IPS-NIHi7 (cell line): ENCODE measurements around the gene NSDHL.
"Not testable (repeated sequence)": the region's sequence is repeated elsewhere in the genome, so short reads cannot be mapped to it uniquely, and the experiment has no call there.

Source experiments
- DNase-seq: peaks from one replicate; pipeline ENCODE4 v3.0.0; 2012; ENCODE audit warnings: mixed read lengths; ENCODE audit errors: extremely low spot score

NSDHL gene

DNA sequence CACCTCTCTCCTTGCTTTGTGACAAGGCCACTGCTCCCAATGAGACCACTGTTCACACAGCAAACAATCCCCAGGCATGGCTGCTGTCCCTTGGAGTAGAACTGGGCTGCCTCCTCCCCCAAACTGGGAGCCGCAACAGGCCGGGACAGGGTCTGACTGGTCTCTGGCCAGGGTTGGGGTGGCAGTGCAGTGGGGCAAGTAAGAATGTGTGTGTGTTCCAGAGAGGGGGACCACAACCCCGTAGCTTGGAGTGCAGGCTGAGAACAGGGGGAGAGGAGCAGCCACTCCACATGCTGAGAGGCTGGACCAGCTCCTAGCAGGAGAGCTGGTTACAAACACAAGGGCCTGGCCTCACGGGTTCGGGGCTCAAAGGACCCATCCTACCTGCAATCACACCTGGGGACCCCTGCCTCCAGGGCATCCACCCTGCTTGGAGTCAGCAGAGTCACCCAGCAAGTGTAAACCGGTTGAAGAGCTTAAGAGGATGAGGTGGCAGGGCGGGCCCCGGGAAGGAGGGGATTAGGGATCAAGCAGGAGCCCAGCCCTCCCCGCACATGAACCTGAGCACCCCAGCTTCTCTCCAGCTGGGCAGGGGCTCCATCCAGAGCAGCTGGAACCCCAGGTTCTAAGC, 63.2 kb downstream of the NSDHL start:
- DNase-seq: no peak

DNA sequence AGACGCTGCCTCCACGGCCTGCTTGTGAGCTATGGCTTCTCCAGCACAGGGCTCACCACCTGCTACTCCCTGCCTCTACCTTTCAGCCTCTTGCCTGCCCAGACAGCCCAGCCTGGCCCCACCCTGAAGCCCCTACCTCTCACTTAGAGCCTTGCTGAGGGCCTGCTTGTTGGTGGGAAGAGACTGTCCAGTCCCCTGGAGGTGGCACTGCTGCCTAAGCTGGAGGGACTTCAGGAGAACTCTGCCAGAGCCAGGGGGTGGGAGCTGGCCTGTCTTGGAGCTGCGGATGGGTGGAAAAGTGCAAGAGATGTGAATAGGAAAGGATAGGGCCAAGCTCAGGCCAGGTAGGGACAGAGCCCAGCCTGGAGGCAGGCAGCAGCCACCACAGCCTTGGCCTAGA, 64.3 kb downstream of the NSDHL start:
- DNase-seq: no peak

DNA sequence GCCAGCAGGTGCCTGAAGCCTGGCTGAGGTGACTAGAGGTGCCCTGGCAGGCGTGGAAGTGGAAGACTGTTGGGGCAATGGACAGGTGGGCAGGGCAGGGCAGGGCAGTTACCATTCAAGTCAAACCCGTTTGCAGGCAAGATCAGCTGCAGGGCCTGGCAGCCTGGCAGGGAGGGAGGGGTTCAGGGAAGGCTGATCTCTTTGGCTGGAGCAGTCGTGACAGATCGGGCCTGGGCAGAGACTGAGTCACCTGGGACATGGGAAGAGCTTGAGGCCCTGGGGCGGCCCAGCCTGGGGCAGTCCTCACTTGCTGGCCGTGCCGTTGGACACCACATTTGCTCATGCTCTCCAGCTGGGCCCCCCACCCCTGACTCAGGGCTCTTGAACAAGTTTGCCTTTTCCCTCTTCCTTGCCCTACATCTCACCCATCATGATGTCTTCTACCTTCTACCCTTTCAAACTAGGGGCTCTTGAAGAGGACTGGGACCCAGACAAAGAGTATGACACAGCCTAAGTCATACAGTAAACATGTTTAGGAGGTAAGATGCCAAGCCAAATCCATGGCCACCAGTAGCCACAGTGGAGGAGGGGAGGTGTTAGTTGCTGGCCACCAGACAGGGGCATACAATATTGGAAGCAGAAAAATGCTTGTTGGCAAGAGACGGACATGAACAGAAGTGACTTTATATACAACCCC, 65.0 kb downstream of the NSDHL start:
- DNase-seq: no peak

DNA sequence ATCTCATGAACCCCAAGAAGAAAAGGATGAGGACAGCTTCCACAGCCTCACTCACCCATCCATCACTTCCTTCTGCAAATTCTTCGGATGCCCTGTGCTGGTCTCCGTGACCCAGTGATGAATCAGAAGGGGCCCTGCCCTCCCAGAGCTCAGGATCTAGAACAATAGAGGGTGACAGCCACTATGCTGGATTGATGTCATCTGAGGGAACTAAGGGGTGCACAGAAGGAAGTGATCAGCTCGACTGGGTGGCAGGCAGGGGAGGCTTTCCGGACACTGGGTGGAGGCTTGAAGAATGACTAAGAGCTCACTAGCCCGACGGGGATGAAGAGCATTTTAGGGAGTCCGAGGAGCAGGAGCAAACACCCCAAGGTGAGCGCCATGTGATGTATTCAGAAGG, 65.6 kb downstream of the NSDHL start:
- no peak for DNase-seq

DNA sequence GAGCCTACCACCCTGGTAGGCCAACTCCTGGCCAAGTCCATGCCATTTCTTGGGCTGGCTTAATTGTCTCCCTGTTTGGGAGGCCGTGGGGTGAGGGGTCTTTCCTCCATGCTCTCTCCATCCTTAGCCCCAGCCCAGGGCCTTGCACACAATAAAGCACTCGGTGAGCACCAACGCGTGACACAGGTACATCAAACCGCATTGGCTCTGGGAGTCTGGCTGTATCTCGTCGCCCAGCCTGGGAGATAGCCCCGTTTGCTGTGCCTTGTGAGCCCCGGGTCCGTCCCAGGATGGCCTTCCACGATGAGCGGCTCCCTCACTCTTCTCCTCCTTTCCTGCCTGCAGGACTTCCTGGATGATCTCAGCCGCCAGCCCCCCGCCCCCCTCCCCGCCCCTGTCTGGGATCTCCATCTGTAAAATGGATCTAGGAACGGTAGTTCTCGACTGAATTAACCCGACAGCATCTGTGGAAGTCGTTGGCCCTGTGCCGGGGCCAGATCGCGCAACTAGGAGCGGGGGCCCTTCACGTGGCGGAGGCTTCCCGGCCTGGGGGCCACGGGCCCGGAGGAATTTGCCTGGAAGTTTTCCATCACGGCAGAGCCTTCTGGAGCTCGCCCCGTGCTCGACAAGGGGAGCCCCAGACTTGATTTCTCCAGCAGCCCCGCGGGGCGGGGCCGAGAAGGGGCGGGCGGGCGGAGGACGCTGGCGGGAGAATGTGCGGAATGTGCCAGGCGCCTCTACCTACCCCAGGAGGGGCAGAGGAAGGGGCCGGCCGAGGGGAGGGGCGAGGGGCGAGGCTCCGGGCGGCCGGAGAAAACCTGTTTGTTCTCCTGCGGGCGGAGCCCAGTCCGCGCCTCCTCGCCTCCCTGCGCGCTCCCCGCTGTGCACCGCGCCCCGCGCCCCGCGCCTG, 66.6 kb downstream of the NSDHL start, which contains the start of gene ZNF185:
Gene ZNF185 (plus strand): TSS at position 846 of the 910 bp plus-strand sequence. CDS start 16,423 bp downstream, outside the sequence.
- DNase-seq: peak; percentile 70

DNA sequence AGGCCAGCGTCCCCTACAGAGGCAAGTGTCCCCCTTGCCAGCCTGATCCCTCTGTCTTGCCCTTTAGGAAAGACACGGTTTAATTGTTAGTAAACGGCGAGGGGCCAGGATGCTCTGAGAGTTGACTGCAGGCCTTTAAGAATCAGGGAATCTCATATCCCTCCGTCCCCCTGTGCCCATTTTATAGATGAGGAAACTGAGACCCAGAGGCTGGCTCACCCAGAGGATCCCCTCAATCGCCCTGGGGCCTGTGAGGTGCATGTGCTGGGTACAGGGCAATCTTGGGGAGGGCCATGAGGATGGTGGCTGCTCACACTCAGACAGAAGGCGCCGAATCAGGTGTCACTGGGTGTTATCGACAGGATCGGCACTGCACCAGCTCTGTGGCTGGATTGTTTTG, 67.6 kb downstream of the NSDHL start:
- no peak for DNase-seq

DNA sequence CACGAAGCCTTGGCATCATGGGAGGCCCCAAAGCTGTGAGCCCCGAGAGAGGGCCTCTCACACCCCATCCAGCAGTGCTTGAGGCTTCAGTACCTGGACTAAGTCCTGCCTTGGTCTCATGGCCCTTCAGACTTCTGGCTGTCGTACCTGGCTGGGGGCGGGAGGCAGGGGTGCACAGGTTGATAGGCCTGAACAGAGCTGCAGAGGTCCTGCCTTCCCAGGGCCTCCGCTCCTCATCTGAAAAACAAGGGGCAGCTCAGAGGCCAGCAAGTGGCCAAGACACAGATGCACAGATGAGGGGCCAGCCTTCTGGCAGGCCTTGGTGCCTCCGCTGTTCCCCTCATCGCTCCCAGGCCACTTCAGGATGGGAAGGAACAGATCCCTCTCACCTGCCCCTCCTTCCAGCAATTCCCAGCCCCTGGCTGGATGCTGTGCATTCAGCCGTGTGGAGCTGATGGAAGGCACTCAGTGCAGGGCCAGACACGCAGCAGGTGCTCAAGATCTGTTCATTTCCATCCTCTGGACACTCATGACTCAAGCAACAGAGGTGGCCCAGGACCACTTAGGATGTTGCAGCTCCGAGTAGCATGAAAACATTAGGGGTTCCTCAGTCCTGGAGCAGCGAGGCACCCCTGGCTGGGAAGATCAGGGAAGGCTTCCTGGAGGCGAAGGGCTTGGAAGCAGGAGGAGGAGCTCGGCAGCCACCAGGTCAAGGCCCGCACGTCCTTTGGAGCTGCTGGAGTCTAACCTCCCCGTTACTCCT, 68.4 kb downstream of the NSDHL start:
- DNase-seq: no peak

DNA sequence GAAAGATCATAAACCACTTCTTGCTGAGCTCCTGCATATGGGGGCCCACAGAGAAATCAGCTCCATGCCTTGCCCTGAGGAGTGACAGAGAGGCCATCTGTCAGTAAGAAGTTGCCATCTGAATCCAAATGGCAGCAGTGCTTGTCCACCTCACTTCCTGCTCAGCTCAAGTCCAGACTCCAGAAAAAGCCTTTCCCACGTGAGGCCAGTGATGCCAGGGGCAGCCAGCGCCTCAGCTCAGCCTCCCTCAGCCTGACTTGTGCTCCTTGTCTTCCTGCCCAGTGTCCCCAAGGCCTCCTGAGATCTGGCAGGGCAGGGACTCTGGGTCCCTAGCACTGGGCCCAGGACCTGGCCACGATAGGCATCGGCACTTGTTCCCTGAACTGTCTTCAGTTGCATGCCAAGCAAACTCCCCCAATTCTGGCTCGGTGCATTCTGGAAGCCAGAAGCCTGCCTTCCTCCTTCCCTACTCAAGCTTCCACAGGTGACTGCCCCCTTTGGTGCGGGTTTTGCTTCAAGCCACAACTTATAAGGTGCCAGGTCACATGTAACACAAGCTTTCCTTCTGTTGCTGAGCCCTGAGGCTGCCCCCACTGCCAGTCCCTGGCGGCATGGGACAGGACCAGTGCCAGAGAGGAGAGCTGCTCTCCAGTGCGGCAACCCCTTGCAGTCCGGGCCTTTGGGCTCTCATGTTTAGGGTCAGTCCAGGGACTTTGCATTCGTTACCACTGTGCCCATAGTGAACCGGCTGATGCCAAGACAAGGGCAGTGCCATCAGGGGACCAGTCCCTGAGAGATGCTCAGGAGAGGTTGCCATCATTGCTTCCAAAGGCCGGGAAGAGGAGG, 69.2 kb downstream of the NSDHL start:
- no peak for DNase-seq

DNA sequence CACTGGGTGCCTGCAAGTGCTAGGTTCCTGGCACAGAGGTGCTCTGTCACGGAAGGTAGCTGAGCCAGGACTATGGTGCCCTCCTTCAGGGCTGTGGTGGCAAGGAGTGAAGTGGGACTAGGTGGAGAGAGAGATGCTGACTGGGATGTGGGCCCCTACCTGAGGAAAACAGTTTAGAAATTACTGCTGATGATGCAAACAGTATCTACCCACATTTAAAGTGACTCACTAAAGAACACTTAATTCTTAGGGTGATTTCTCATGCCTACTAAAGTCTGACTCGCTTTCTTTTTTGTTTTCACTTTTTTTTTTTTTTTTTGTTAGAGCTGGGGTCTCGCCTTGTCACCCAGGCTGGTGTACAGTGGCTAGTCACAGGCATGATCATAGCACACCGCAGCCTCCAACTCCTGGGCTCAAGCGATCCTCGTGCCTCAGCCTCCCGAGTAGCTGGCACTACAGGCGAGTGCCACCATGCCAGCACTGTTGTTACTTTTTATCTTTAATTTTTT, 70.1 kb downstream of the NSDHL start:
- DNase-seq: no peak

DNA sequence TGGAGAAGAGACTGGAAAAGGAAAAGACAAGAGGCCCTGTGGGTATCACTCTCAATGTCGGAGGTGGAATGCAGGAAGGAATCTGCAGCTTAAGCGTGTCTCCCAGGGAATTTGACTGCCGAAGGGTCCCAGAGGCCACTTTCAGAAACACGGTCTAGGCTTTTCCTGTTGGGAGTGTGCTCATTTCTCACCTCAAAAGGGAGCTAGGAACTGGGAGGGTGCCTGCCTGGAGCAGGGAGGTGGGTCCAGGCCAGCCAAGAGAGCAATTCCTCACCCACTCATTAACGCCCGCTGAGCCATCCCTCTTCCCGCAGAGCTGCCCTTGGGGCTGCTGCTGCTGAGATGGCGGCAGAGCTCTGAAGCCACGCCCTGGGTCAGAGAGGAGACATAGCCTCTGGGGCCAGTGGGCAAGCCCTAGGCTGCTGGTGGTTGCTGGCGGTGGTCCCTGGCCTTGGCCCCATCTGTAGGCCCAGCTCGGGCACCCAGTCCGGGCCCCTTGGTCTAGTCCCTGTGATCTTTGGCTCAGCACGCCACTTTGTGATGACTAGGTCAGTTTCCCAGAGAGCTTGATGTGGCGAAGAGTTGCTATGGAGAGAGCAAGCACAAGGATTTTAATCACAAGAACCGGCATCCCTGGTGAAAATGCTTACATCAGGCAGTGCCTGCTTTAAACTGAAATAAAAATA, 71.1 kb downstream of the NSDHL start:
- DNase-seq: peak; percentile 26

DNA sequence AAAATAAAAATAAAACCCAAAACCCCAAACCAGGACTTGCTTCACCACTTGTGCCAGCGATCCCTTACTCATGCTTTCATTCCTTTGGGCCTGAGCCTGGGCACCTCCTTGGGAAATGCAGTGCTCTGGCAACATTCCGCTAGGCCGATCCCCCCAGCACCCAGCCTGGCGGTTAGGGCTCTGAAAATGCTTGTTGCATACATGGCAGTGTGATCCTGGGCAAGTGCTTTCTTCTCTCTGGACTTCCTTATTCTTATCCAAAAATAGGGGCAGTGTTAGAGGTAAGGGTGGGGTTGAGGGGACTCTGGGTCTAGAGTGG, 71.6 kb downstream of the NSDHL start:
- no peak for DNase-seq

DNA sequence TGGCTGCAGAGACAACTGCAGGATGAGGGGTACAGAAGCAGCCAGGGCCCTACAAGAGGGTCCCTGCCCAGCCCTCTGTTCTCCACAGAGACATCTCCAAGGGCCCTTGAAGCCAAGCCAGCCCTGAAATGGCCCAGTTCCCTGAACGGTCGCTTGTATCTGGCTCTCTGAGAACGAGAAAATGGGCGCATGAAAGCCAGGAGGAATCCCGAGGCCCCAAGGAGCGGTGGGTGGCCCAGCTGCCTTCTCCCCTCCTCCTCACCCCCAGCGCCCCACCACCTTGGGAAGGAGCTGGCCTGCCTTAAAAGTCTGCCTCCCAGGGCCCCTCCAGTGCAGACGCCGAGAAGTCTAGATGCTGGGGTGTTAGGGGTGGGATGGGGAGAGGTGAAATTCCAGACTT, 72.7 kb downstream of the NSDHL start:
- no peak for DNase-seq

DNA sequence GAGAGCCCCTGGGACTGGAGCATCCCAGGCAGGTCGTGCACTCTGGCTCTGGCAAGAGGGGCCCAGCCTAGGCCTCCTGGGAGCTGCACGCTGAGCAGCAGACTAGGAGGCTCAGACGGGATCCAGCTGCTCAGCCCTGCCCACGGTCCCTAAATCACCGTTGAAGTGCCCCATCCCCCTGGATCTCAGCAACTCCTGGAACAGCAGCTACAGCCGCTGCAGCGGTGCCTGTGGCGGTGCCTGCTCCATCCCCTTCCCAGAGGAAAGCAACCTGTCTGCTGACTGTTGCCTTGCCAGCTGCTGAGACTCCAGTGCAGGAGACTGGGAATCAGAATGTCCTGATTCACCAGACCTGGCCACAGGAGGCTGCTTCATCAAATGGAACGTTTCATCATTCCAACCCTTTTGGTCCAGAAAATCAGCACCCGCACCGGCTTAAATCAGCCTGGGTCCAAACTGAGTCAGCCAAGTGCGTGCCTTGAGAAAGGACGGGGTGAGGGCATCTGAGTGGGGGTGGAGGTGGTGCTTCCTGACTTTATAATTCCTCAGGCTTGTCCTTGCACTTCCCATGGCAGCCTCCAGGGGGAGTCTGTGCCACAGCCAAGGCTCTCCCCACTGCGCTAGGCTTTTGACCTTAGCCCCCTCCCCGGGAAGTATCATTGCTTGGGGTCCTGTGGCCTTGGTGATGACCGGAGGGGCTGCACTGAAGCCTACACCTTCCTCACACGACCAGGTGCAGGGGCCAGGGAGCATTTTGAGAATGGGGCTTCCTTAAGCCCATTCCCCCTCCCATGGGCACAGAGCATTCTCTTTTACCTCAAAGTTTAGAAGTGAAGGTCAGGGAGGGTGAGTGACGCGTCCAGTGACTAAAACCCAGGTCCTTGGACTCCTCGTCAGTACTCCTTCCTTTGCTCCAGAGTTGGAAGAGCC, 73.6 kb downstream of the NSDHL start:
- peak; percentile 74 for DNase-seq

DNA sequence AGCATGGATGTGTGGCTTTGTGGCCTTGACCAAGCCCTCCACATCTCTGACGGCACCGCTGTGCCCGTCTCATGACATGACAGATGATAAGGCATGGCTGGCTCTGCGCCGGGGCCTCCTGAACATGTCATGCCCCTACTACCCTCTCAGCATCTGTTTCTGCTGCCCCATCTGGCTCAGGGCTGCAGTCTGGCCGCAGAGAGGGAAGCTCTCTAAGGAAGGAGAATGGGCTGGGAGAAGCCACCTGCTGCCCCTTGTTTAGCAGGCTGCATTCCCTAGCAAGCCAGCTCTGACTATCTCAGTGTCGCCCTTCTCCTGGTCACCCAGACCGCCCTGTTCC, 74.2 kb downstream of the NSDHL start:
- DNase-seq: no peak

DNA sequence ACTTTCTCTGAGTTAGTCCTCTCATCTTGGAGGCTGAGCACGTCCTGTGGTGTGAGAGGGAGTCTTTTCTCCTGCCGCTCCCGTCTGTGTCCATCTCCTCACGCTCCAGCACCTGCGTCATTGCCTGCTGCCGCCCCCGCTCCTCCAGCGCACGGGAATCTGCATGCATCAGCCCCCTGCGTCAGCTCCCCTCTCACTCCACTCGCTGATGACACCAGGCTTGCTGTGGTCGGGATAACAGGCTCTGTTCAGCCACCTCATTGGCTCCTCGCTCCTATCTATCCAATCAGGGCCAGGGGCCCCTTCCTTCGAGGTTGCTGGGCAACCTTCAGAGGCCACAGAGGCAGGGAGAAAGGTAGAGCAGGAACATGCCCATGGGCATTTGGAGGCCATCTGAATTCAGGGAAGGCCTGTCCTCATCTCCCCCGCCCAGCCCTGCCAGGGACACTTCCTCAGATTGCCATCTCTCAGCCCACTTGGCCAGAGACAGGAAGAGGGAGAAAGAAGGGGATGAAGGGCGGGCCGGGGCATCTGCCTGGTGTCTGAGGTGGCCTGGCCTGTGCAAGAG, 76.3 kb downstream of the NSDHL start:
- DNase-seq: peak; percentile 84

DNA sequence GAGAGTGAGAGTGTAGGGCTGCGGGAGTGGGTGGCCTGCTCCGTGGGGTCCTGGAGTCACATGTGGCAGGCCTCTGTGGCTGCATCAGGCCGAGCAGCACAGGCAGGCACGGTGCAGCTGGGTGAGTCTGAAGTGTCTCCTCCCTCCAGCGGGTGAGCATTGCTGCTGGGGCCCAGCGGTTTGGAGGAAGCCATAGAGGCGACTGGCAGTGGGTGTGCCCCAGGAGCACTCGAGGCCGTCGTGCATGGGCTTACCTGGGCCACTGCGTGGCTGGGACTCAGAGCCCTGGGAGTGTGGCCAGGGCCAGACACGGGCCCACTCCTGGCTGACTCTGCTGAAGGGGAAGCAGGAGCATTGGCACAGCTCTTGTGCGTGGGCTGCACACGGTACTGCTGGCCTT, 77.6 kb downstream of the NSDHL start:
- DNase-seq: no peak

DNA sequence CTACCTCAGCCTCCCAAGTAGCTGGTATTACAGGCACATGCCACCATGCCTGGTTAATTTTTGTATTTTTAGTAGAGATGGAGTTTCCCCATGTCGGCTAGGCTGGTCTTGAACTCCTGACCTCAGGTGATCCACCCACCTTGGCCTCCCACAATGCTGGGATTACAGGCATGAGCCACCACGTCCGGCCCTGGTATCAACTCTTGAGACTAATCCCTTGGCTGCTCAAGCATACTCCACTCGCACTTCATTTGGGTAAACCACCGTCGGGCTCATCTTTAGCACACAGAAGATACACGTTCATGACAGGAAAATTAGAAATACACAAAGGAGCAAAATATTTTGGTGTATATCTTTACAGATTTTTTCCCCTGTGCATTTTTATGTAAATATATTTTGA, 79.2 kb downstream of the NSDHL start:
- not testable (repeated sequence) for DNase-seq

DNA sequence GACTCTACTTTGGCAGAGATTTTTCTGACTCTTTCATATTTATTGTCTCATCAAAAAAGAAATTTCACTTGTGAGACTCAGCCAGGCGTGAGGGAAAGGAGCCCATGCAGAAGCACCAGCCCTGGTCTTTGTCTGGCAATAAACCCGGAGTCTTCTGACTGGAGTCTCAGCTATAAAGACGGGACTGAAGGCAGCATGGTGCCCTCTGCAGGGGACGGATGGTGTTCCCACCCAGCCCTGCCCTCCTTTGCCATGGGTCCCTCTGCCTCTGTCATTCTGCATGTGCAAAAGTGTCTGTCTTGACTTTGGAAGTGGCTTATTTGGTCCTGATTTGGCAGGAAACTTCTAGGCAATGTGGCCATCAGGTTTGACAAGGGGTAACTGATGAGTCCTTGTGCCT, 81.2 kb downstream of the NSDHL start:
- peak; percentile 52 for DNase-seq

DNA sequence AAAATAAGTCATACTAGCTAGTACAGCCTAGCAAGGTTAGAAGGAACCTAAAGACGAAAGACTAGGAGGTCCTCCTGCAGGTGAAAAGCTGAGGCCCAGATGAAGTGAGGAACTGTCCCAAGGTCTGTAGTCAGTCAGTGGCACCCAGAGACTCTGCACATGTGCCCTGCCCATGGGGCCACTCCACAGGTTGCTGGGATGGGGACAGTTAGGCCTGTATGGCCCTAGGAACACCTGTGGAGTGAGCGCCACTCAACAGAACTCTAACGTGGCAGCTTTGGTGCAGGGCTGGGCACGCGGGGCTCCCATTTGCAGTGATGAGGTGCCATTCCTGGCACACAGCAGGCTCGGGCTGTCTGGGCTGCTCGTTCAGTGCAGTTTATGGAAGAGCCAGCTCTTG, 81.8 kb downstream of the NSDHL start:
- no peak for DNase-seq
